Cardiac septum (tissue), 1 donor: ENCODE data around the gene ZFAND2B. TPM values are rescaled to one million over a fixed set of nuclear protein-coding genes. Genes with fewer than 3 reads are reported as not detected.

Source experiments
- DNase-seq: peaks from one replicate; pipeline ENCODE4 v3.0.0-alpha.2; 2020; ENCODE audit warnings: low spot score
- intact Hi-C: fragments of 100-400 bp; cut with DNase I; formaldehyde crosslinking; loops from one replicate; pipeline ENCODE4 v1.14.0; 2022
- total RNA-seq: library from RNA; stranded (reverse); fragmentation: NEBNext Ultra II Directional; extraction: Animal tissue kit (Norgen Biotek cat#: 25700); gene quantifications from one replicate; pipeline ENCODE4 v1.2.1, GENCODE V29; 2021
- donor health status: DM: no; HTN: no; CAD: no.

Gene ZFAND2B
- total RNA-seq, 1 donor from 2014 or later, result 23.9 TPM

DNA sequence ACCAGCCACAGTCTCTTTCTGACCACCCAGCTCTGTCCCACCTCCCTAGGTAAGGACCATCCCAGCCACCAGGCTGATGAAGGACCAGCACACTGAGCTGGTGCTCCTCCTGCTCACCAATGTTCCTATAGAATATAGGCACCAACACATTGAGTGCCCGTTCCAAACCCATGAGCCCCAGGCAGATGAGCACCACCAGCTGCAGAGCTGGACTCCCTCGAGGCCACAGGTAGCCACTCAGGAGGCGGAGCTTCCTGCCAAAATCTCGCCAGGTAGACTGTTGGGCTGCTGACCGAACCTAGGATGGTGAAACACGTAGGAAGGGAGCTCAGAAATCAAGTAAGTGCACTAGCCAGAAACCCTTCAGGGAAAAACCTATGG lies 9.9 kb downstream of the ZFAND2B start:
- DNase-seq, result no peak
- intact Hi-C loops, result loop anchor here (2.0 kb wide), 1 partner anchor 36 kb away; the partner anchor contains the start of genes TUBA4A and TUBA4B

DNA sequence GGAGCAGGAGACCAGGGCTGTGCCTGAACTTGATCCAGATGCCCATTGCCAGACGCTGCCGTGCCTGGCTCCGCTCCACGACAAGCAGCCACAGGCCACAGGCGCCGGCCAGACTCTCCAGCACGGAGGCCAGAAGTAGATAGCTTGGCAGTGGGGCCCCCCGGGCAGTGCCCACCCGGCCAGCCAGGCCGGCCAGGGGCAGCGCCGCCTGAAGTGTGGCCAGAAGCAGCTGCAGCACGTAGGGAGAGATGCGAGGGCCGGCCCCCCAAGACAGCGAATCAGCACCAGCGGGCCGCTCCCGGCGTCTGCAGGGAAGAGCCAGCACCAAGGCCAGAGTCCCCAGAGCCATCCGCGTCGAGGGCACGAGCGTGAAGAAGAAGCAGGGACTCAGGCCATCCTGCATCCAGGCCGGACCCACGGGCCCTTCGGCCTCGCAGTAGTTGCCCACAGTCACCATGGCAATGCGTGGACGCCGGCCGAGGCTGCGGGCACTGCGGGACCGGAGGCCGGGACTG lies 11.7 kb downstream of the ZFAND2B start:
- DNase-seq, result peak; percentile 78
- intact Hi-C loops, result loop anchor here (1.0 to 2.0 kb wide), 2 partner anchors 11 to 39 kb away; partner anchors contain the start of genes ANKZF1, ATG9A and RETREG2

GRCh38 chr2:219218732-219219701 lies 12.4 kb downstream of the ZFAND2B start, which contains the start of gene ABCB6:
Gene ABCB6, minus strand, starts transcription at chr2:219218958. Its CDS starts 285 bp downstream, at chr2:219218673.
- peak; percentile 98 for DNase-seq
- intact Hi-C loops, result loop anchor here (1.0 to 2.0 kb wide), 2 partner anchors 10 to 40 kb away; partner anchors contain the start of genes ANKZF1, ATG9A and RETREG2

DNA sequence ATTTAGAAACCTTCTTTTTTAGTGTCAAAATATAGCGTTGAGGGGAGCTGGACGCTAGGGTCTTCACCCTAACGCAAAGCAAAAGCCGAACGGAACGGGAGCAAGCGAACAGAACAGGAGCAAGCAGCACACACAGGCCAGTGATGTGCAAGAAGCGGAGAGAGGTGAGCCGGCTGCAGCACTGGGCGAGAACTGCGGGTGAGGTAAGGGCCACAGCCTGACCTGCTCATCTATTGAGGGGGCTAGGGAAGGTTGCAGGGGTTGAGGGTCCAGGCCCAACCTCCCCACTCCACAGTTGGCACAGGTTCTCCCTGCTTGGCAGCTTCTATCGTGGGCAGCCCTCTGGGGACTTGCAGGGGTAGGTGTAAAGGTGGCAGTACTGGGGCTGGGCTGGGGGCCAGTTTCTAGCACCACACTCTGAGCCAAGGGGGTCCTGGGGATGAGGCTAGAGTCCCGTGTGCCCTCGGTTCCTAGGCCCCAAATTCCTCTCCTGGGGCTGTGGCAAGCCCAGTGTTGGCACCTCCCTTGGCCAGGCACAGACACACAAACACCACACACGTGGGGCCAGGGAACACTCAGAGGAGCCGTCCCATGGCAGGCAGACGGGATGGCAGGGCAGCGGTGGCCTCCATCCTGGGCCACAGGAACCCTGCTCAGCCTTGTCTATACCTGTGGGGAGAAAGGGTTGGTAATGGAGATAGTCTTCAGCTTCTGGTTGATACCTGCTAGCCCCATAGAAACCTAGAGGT lies 13.4 kb downstream of the ZFAND2B start:
- intact Hi-C loops, result loop anchor here (2.0 kb wide), 1 partner anchor 41 kb away; the partner anchor contains the start of gene RETREG2
- DNase-seq, result no peak

DNA sequence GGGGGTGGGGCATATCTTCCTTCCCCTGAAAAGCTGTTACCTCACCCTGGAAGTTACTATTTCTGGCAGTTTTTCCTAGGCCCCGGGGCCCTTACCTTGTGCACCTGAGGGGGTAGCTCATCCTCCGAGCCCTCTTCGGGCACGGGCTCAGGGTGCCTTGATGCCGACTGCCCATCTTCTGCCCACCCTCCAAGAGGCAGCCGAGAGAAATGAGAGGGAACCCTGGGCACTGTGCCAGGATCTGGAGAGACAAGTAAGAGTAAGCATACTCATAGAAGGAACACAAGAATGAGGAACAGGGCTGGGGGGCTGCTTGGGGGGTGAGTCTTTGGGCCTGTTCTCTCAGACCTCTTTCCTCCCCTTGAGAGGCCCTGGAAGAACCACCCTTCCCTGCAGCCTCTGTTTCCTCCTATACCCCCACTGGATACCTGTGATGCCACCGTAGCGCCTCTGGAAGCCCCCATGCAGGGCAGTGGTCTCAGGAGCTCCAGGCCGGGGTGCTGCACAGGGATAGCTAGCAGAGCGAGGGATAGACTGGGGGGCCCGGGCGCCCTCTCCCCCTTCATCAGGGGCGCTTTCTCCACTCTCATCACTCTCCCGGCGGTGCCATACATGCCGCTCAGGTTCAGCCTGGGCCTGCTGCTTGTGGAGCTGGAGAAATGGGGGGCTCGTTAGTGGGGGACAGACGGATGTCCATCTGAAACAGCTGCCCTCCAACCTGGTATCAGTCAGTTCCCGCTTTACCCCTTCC lies 14.2 kb downstream of the ZFAND2B start:
- intact Hi-C loops, result no loop called here
- no peak for DNase-seq

DNA sequence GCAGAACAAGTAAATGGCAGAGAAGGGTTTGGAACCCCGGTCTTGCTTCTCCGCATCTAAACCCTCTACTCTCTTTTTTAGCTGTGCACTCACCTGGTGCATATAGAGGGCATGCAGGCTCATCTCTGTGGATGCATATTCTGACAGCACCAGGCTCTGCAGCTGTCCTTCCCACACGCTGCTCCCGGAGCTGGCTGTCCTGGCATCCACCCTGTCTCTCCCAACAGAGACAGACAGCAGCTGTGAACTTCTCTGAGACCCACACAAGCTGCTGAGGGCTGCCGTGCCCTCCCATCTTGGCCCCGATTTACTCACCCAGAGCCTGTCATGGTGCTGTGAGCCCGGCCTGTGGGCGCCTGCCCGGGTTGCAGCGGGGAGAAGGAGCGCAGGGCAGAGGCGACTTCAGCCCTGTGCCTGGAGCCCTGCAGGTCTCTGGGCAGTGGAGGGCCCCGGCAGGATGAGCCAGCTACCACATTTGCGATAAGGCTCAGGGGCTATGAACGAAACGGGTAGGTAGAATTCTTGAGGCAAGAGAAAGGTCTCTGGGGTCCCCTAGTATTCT lies 15.5 kb downstream of the ZFAND2B start:
- intact Hi-C loops, result no loop called here
- DNase-seq, result no peak

- DNase-seq, result no peak
- intact Hi-C loops, result no loop called here
Observed at GRCh38 chr2:219223831-219224610, 17.4 kb downstream of the ZFAND2B start.

DNA sequence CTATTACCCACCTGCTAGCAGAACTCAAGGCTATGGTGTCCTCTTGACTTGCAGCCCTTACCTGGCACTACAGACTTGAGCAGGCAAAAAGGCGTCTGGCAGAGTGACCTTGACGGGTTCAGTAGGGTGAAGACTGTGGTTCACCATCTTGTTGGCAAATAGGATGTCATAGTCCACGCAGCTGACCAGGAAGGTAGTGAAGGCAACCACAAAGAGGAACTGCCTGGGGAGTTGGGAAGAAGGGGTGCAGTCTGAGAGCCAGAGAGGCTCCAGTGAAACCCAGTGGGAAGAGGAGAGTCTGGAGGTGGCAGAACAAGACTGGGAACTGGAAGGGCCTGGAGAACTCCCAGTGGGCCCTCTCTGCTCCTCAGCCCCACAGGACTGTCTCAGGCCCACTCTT lies 18.8 kb downstream of the ZFAND2B start:
- intact Hi-C loops, result loop anchor here (5.0 kb wide), 1 partner anchor 72 kb away; no protein-coding TSS in a partner anchor
- DNase-seq, result no peak

- no peak for DNase-seq
- intact Hi-C loops, result loop anchor here (2.0 to 5.0 kb wide), 2 partner anchors 17 to 69 kb away; partner anchors contain the start of genes GLB1L and STK16
Observed at GRCh38 chr2:219228041-219228910, 21.7 kb downstream of the ZFAND2B start.

DNA sequence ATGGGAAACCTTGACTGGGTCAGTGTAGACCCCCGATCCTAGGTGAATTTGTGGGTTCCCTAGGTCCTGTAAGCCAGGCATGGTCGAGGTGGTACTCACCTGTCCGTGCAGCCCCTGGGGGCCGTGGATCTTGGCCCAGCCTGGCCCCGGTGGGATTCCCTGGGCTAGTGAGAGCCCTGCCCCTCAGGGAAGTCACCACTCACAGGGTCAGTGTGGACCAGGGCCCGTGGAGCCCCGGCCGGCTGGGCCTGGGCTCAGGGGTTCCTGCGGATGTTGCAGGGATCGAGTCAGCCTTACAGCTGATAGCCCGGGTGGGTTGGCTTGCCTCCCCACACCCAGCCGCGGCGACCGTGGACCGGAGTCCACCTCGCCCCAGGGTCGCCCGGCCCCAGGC lies 22.3 kb downstream of the ZFAND2B start:
- intact Hi-C loops, result loop anchor here (1.0 to 5.0 kb wide), 3 partner anchors 11 to 68 kb away; partner anchors contain the start of genes ABCB6, GLB1L and STK16
- no peak for DNase-seq

- intact Hi-C loops, result loop anchor here (1.0 to 5.0 kb wide), 3 partner anchors 11 to 68 kb away; partner anchors contain the start of genes ABCB6, GLB1L and STK16
Observed at GRCh38 chr2:219229305-219230058, 22.9 kb downstream of the ZFAND2B start, which contains the start of the genes ANKZF1 and ATG9A. Gene ANKZF1, plus strand, starts transcription at chr2:219229806. Its CDS starts 452 bp downstream, at chr2:219230258. Gene ATG9A, minus strand, starts transcription at chr2:219229636. Its CDS starts 1,612 bp downstream, at chr2:219228024.

GRCh38 chr2:219230059-219230540 lies 23.5 kb downstream of the ZFAND2B start:
- intact Hi-C loops, result no loop called here

More at GRCh38 chr2:219229305-219230058, 22.9 kb downstream of the ZFAND2B start, which contains the start of the genes ANKZF1 and ATG9A:
- peak; percentile 100 for DNase-seq

GRCh38 chr2:219234331-219234730 lies 27.7 kb downstream of the ZFAND2B start:
- intact Hi-C loops, result no loop called here
- no peak for DNase-seq

More at GRCh38 chr2:219230059-219230540, 23.5 kb downstream of the ZFAND2B start:
- peak; percentile 84 for DNase-seq

GRCh38 chr2:219243291-219243761 lies 36.7 kb downstream of the ZFAND2B start:
- intact Hi-C loops, result no loop called here
- no peak for DNase-seq

- intact Hi-C loops, result loop anchor here (1.0 to 5.0 kb wide), 3 partner anchors 16 to 48 kb away; partner anchors contain the start of genes ANKZF1, ATG9A and ZFAND2B
- DNase-seq, result no peak
Observed at GRCh38 chr2:219244789-219245147, 38.2 kb downstream of the ZFAND2B start.
